Right cardiac atrium (tissue), 5 donors: ENCODE data around the gene RNF157. TPM values are rescaled to one million over a fixed set of nuclear protein-coding genes. Genes with fewer than 3 reads are reported as not detected.

ENCODE experiments used
- ATAC-seq, 2 donors: fragments of 200-7000 bp; cut with Tn5 transposase; one replicate each; pipeline versions ENCODE4 v1.8.0 to v1.9.1; 2020; ENCODE audit warnings: moderate library complexity in 2 of 2, mild to moderate bottlenecking in 1 of 2
- DNase-seq, 3 donors: peaks; one replicate each; pipeline ENCODE4 v3.0.0-alpha.2; 2020
- H3K27ac ChIP-seq: one replicate; pipeline ENCODE4 v1.5.1; 2013; ENCODE audit warnings: mild to moderate bottlenecking, low read length, control low read depth, moderate library complexity
- H3K27me3 ChIP-seq: one replicate; pipeline ENCODE4 v1.6.1; 2013; ENCODE audit not compliant: control insufficient read depth, insufficient read depth
- H3K4me1 ChIP-seq: one replicate; pipeline ENCODE4 v1.6.1; 2013; ENCODE audit warnings: low read length; ENCODE audit not compliant: control insufficient read depth, insufficient read depth
- H3K4me3 ChIP-seq: one replicate; pipeline ENCODE4 v1.5.1; 2013; ENCODE audit warnings: low read length, control low read depth
- H3K9me3 ChIP-seq: one replicate; pipeline ENCODE4 v1.6.1; 2013; ENCODE audit warnings: low read length; ENCODE audit not compliant: control insufficient read depth
- WGBS: extraction: QIAGEN DNeasy Blood & Tissue Kit; methylation state at CpG from one replicate; pipeline ENCODE4 v1.1.7; 2013; 5-methylcytosine and 5-hydroxymethylcytosine counted together
- intact Hi-C, 4 donors: fragments of 100-400 bp; cut with DNase I; formaldehyde crosslinking; loops; one replicate each; pipeline versions ENCODE4 v1.11.0 to v1.14.0; 2022 to 2023
- polyA plus RNA-seq: library from polyadenylated mRNA; stranded (reverse); fragments of 200-250 nt; gene quantifications from one replicate; pipeline ENCODE4 v1.2.3, GENCODE V29; 2013
- total RNA-seq, 4 donors: library from RNA; stranded (reverse); fragmentation: NEBNext Ultra II Directional; extraction: Animal tissue kit (Norgen Biotek cat#: 25700); gene quantifications; one replicate each; pipeline ENCODE4 v1.2.1, GENCODE V29; 2021
- donor health status: healthy with polysubstance abuse.
- donor health status: DM: no; HTN: yes; CAD: no.
- donor health status: DM: no; HTN: no; CAD: no.
- donor health status: DM: no; HTN: yes; CAD: no; lungs with severe emphysema.
- donor health status: DM: yes; HTN: yes; CAD: no.

The RNF157 gene
- total and polyA plus RNA-seq, 5 donors, result 10.2 to 18.8 (median 12.1) TPM

- Histone ChIP-seq H3K4me1 (no peaks in the 10 kb centered on the region), H3K4me3 (no peak overlapping the region), H3K9me3 (no peaks in the 10 kb centered on the region), H3K27ac (no peak overlapping the region), H3K27me3 (no peaks in the 10 kb centered on the region)
- intact Hi-C loops, result no loop called here
- 80% methylated on average over 7 of the region's 7 CpGs for whole genome bisulfite sequencing
- DNase-seq (no peak), ATAC-seq (no peak)
Measured at GRCh38 chr17:76152591-76152990, 87.7 kb downstream of the RNF157 start.

- H3K4me1 ChIP-seq, result no peaks in the 10 kb centered on the region
- no peak overlapping the region for H3K27ac ChIP-seq
- H3K27me3 ChIP-seq, result no peaks in the 10 kb centered on the region
- H3K4me3 ChIP-seq, result no peak overlapping the region
- ATAC-seq (no peak), DNase-seq (no peak)
- 93% methylated on average over 8 of the region's 8 CpGs for WGBS
- intact Hi-C loops, result no loop called here
- no peaks in the 10 kb centered on the region for H3K9me3 ChIP-seq
Measured at GRCh38 chr17:76151896-76152454, 88.3 kb downstream of the RNF157 start.

- Histone ChIP-seq H3K9me3 (no peaks in the 10 kb centered on the region), H3K4me1 (no peaks in the 10 kb centered on the region), H3K27ac (no peak overlapping the region), H3K27me3 (no peaks in the 10 kb centered on the region), H3K4me3 (no peak overlapping the region)
- 90% methylated on average over 23 of the region's 23 CpGs for WGBS
- intact Hi-C loops, result no loop called here
- ATAC-seq, result no peak
- DNase-seq, result no peak
Measured at GRCh38 chr17:76150712-76151622, 89.3 kb downstream of the RNF157 start.

GRCh38 chr17:76149214-76149613 is 91.1 kb downstream of the RNF157 start:
- H3K9me3 ChIP-seq, result no peaks in the 10 kb centered on the region
- no peak overlapping the region for H3K27ac ChIP-seq
- no peaks in the 10 kb centered on the region for H3K4me1 ChIP-seq
- intact Hi-C loops, result no loop called here
- no peak for ATAC-seq
- WGBS, result 91% methylated on average over 10 of the region's 10 CpGs
- no peak for DNase-seq
- H3K4me3 ChIP-seq, result no peak overlapping the region
- H3K27me3 ChIP-seq, result no peaks in the 10 kb centered on the region

- Histone ChIP-seq H3K4me1 (no peaks in the 10 kb centered on the region), H3K9me3 (no peaks in the 10 kb centered on the region), H3K27ac (no peak overlapping the region), H3K27me3 (no peaks in the 10 kb centered on the region), H3K4me3 (no peak overlapping the region)
- DNase-seq (no peak), ATAC-seq (no peak)
- WGBS, result 100% methylated on average over 1 of the region's 1 CpG
- intact Hi-C loops, result no loop called here
Measured at GRCh38 chr17:76148015-76148326, 92.3 kb downstream of the RNF157 start.

- H3K4me3 ChIP-seq, result no peak overlapping the region
- no peaks in the 10 kb centered on the region for H3K9me3 ChIP-seq
- H3K27ac ChIP-seq, result no peak overlapping the region
- H3K4me1 ChIP-seq, result no peaks in the 10 kb centered on the region
- WGBS, result 80% methylated on average over 13 of the region's 13 CpGs
- intact Hi-C loops, result no loop called here
- H3K27me3 ChIP-seq, result no peaks in the 10 kb centered on the region
- ATAC-seq (no peak), DNase-seq (no peak)
Measured at GRCh38 chr17:76147211-76148014, 92.9 kb downstream of the RNF157 start.

- DNase-seq (peak in 1 of 3 donors; percentile 43), ATAC-seq (no peak)
- Histone ChIP-seq H3K4me3 (no peak overlapping the region), H3K9me3 (no peaks in the 10 kb centered on the region), H3K27ac (no peak overlapping the region), H3K27me3 (no peaks in the 10 kb centered on the region), H3K4me1 (no peaks in the 10 kb centered on the region)
- intact Hi-C loops, result no loop called here
- 87% methylated on average over 22 of the region's 22 CpGs for WGBS
Measured at GRCh38 chr17:76146053-76146851, 94.0 kb downstream of the RNF157 start.

- no peak overlapping the region for H3K27ac ChIP-seq
- H3K27me3 ChIP-seq, result no peaks in the 10 kb centered on the region
- DNase-seq (no peak), ATAC-seq (no peak)
- WGBS, result 61% methylated on average over 25 of the region's 25 CpGs
- H3K9me3 ChIP-seq, result no peaks in the 10 kb centered on the region
- no peaks in the 10 kb centered on the region for H3K4me1 ChIP-seq
- intact Hi-C loops, result no loop called here
- H3K4me3 ChIP-seq, result no peak overlapping the region
Measured at GRCh38 chr17:76145231-76146052, 94.9 kb downstream of the RNF157 start.

GRCh38 chr17:76142585-76143041 is 97.7 kb downstream of the RNF157 start:
- no peak overlapping the region for H3K27ac ChIP-seq
- ATAC-seq (no peak), DNase-seq (no peak)
- no peaks in the 10 kb centered on the region for H3K4me1 ChIP-seq
- H3K4me3 ChIP-seq, result no peak overlapping the region
- H3K27me3 ChIP-seq, result no peaks in the 10 kb centered on the region
- 90% methylated on average over 6 of the region's 6 CpGs for WGBS
- intact Hi-C loops, result no loop called here
- no peaks in the 10 kb centered on the region for H3K9me3 ChIP-seq

- ATAC-seq, result no peak
- Histone ChIP-seq H3K4me3 (no peak overlapping the region), H3K27ac (no peak overlapping the region), H3K27me3 (no peaks in the 10 kb centered on the region), H3K4me1 (no peaks in the 10 kb centered on the region), H3K9me3 (no peaks in the 10 kb centered on the region)
- WGBS, result 55% methylated on average over 10 of the region's 10 CpGs
- peak in 1 of 3 donors; percentile 37 for DNase-seq
- intact Hi-C loops, result no loop called here
Measured at GRCh38 chr17:76142039-76142584, 98.2 kb downstream of the RNF157 start.
